ENCODE data around the gene ELOVL6. TPM values are rescaled to one million over a fixed set of nuclear protein-coding genes. Genes with fewer than 3 reads are reported as not detected.
A peak's percentile ranks its signal among the peaks of the same experiment; 100 is the strongest.

The ELOVL6 gene
- total RNA-seq, 1 experiment from 2014 or later: 9.5 TPM

GRCh38 chr4:110120506-110120905 lies 77.9 kb downstream of the ELOVL6 start:
- no peaks in the 10 kb centered on the region for H3K27me3 Mint-ChIP-seq (ENCODE audit: insufficient read depth, unreplicated experiment)
- CTCF ChIA-PET: no interaction called here
- H3K27ac Mint-ChIP-seq (ENCODE audit: unreplicated experiment): no peak overlapping the region
- no TSS peak for BruUV-seq (replicated peaks)
- POLR2A ChIA-PET: no interaction called here
- no peaks in the 10 kb centered on the region for H3K27me3 ChIP-seq (replicated peaks; ENCODE audit: control insufficient read depth, insufficient read depth, low read length)
- no peaks in the 10 kb centered on the region for H3K9me3 ChIP-seq
- no peak for TF ChIP-seq CTCF (IDR thresholded peaks at IDR 0.05; ENCODE audit: insufficient read depth in 1 of 2, low read depth in 1 of 2, low read length in 1 of 2, severe bottlenecking in 1 of 2, unreplicated experiment in 1 of 2)
- no peak overlapping the region for H3K4me3 Mint-ChIP-seq (ENCODE audit: unreplicated experiment)
- H3K36me3 Mint-ChIP-seq (ENCODE audit: insufficient read depth, unreplicated experiment): no peaks in the 10 kb centered on the region
- intact Hi-C loops (cut with micrococcal nuclease; ENCODE audit: unreplicated experiment): no loop called here
- no peaks in the 10 kb centered on the region for H3K36me3 ChIP-seq (ENCODE audit: control insufficient read depth, insufficient read depth, low read length)
- H3K9me3 Mint-ChIP-seq (ENCODE audit: unreplicated experiment): no peaks in the 10 kb centered on the region
- no peaks in the 10 kb centered on the region for H3K4me1 Mint-ChIP-seq (ENCODE audit: low read depth, unreplicated experiment)
- H3K4me3 ChIP-seq (ENCODE audit: low read depth, low read length): no peak overlapping the region
- no peak for DNase-seq
- peaks cover 16% of the 10 kb centered on the region for H3K4me1 ChIP-seq

GRCh38 chr4:110119880-110120279 lies 78.5 kb downstream of the ELOVL6 start:
- no peaks in the 10 kb centered on the region for H3K27me3 ChIP-seq (replicated peaks; ENCODE audit: control insufficient read depth, insufficient read depth, low read length)
- H3K36me3 ChIP-seq (ENCODE audit: control insufficient read depth, insufficient read depth, low read length): no peaks in the 10 kb centered on the region
- H3K27me3 Mint-ChIP-seq (ENCODE audit: insufficient read depth, unreplicated experiment): no peaks in the 10 kb centered on the region
- TF ChIP-seq CTCF (IDR thresholded peaks at IDR 0.05; ENCODE audit: insufficient read depth in 1 of 2, low read depth in 1 of 2, low read length in 1 of 2, severe bottlenecking in 1 of 2, unreplicated experiment in 1 of 2): no peak
- ChIA-PET CTCF (interaction anchor here (0.7 kb wide), 1 partner anchor 71 kb away, joined by 3 read pairs; no protein-coding TSS in a partner anchor), POLR2A (no interaction called here)
- H3K4me1 Mint-ChIP-seq (ENCODE audit: low read depth, unreplicated experiment): no peaks in the 10 kb centered on the region
- no peaks in the 10 kb centered on the region for H3K9me3 Mint-ChIP-seq (ENCODE audit: unreplicated experiment)
- H3K4me3 ChIP-seq (ENCODE audit: low read depth, low read length): no peak overlapping the region
- H3K36me3 Mint-ChIP-seq (ENCODE audit: insufficient read depth, unreplicated experiment): no peaks in the 10 kb centered on the region
- intact Hi-C loops (cut with micrococcal nuclease; ENCODE audit: unreplicated experiment): loop anchor here (1.0 kb wide), 1 partner anchor 12 kb away; no protein-coding TSS in a partner anchor
- H3K4me3 Mint-ChIP-seq (ENCODE audit: unreplicated experiment): peak overlapping the region; percentile 29
- no peak overlapping the region for H3K27ac Mint-ChIP-seq (ENCODE audit: unreplicated experiment)
- no peak for DNase-seq
- BruUV-seq (replicated peaks): no TSS peak
- peaks cover 16% of the 10 kb centered on the region for H3K4me1 ChIP-seq
- H3K9me3 ChIP-seq: no peaks in the 10 kb centered on the region

GRCh38 chr4:110119337-110119736 lies 79.1 kb downstream of the ELOVL6 start:
- no peak overlapping the region for H3K27ac Mint-ChIP-seq (ENCODE audit: unreplicated experiment)
- H3K27me3 Mint-ChIP-seq (ENCODE audit: insufficient read depth, unreplicated experiment): no peaks in the 10 kb centered on the region
- ChIA-PET POLR2A (no interaction called here), CTCF (interaction anchor here (0.5 to 0.7 kb wide), 2 partner anchors 55 to 70 kb away, joined by 3 to 7 read pairs; no protein-coding TSS in a partner anchor)
- intact Hi-C loops (cut with micrococcal nuclease; ENCODE audit: unreplicated experiment): loop anchor here (1.0 kb wide), 1 partner anchor 11 kb away; no protein-coding TSS in a partner anchor
- no peaks in the 10 kb centered on the region for H3K9me3 ChIP-seq
- TF ChIP-seq CTCF (IDR thresholded peaks at IDR 0.05; ENCODE audit: insufficient read depth in 1 of 2, low read depth in 1 of 2, low read length in 1 of 2, severe bottlenecking in 1 of 2, unreplicated experiment in 1 of 2): no peak
- H3K4me3 Mint-ChIP-seq (ENCODE audit: unreplicated experiment): peak overlapping the region; percentile 29
- no TSS peak for BruUV-seq (replicated peaks)
- H3K4me1 Mint-ChIP-seq (ENCODE audit: low read depth, unreplicated experiment): no peaks in the 10 kb centered on the region
- peak; percentile 62 to 65 for DNase-seq
- no peaks in the 10 kb centered on the region for H3K9me3 Mint-ChIP-seq (ENCODE audit: unreplicated experiment)
- no peaks in the 10 kb centered on the region for H3K36me3 Mint-ChIP-seq (ENCODE audit: insufficient read depth, unreplicated experiment)
- H3K4me1 ChIP-seq: peaks cover 16% of the 10 kb centered on the region
- no peaks in the 10 kb centered on the region for H3K27me3 ChIP-seq (replicated peaks; ENCODE audit: control insufficient read depth, insufficient read depth, low read length)
- no peaks in the 10 kb centered on the region for H3K36me3 ChIP-seq (ENCODE audit: control insufficient read depth, insufficient read depth, low read length)
- no peak overlapping the region for H3K4me3 ChIP-seq (ENCODE audit: low read depth, low read length)

All from Caco-2 (cell line).